GM18951 (cell line): ENCODE data around the gene OR10X1.

Experiments used
- POLR2A ChIP-seq: IDR thresholded peaks from 4 replicates; pipeline ENCODE4 v1.6.1; 2011; ENCODE audit warnings: mild to moderate bottlenecking; ENCODE audit not compliant: insufficient read length, insufficient read depth; ENCODE audit errors: extremely low read depth
- in situ Hi-C: fragments of 300-500 bp; cut with MboI; formaldehyde crosslinking; loops from one replicate; pipeline ENCODE4 v1.12.0; 2022; ENCODE audit warnings: low sequenced_read_pairs, mixed read lengths, inconsistent platforms; ENCODE audit not compliant: unreplicated experiment

The OR10X1 gene

DNA sequence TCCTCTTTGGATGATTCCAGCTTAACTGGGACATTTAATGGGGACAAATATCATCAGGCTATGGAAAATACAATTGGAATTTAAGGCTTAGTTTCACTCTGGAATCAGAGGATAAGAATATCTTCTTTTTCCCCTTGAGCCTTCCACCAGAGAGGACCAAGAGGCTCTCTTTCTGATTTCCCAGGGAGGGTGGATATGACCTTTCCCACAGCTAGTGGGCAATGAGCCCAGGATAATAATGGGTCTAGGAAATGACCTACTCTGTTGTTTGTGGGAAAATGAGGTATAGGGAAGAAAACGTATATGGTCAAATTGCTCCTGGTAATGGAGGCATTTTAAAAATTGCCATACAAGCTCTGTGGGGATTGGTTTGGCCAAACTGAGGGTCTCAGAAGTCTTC lies 27.4 kb downstream of the OR10X1 start:
- in situ Hi-C loops, result no loop called here
- no peak for TF ChIP-seq POLR2A

GRCh38 chr1:158547533-158547932 lies 32.2 kb downstream of the OR10X1 start:
- TF ChIP-seq POLR2A, result no peak
- in situ Hi-C loops, result no loop called here

DNA sequence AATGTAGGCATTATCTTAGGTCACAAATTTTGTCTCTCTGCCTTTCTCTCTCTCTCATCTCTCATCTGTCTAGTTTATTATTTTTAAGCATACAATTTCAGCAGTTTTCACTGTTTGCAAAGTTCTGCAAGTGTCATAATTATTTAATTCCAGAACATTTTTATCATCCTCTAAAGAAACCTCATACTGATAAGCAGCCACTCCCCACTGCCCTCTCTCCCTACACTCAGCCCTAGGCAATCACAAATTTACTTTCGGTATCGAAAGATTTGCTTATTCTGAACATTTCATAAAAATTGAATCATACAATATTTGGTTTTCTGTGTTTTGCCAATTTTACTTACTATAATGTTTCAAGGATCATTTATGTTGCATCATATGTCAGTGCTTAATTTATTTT lies 42.1 kb downstream of the OR10X1 start:
- no peak for TF ChIP-seq POLR2A
- in situ Hi-C loops, result no loop called here

GRCh38 chr1:158534496-158534895 lies 45.2 kb downstream of the OR10X1 start:
- in situ Hi-C loops, result no loop called here

More at GRCh38 chr1:158534496-158534895, 45.2 kb downstream of the OR10X1 start:
- no peak for TF ChIP-seq POLR2A
